ENCODE measurements around the gene DTL. TPM values are rescaled to one million over a fixed set of nuclear protein-coding genes. Genes with fewer than 3 reads are reported as not detected.

DTL gene
- total and polyA plus RNA-seq, 2 of the 13 experiments (the other 11 are each of a cell fraction or from before 2014, with no cell fraction given), result 10.4 to 32.8 TPM

DNA sequence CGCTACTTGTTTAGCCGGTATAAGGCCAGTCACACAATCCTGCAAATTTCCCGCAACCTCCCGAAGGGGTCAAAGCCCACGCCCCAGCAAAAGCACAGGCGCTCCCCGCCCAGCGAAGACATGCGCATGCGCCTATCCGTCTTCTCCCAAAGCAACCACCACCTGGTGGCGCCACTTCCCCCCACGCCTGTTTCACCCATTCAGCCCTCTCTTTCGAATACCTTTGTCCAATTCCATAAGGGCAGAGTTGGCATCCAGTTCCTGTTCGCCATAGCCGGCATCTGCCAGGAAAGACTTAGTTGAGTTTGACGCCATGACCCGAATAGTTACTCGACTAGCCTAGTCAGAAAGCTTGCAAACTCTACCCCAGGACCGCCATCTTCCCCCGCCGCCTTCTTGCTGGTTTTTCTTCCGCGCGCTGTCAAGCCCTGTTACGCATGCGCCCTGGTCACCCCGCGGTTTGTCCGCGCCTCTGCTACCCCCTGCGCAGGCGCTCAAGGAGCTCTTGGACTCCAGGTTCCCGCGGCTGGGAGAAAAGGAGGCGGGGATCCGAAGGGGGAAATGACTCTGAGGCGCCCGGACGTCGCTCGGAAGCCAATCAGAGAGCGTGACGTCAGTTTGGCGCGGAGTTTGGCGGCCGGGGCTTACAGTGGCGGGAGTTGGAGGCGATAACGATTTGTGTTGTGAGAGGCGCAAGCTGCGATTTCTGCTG lies at the start of gene DTL, which contains the start of gene INTS7 (continued):
- TF ChIP-seq, protein P1, sequence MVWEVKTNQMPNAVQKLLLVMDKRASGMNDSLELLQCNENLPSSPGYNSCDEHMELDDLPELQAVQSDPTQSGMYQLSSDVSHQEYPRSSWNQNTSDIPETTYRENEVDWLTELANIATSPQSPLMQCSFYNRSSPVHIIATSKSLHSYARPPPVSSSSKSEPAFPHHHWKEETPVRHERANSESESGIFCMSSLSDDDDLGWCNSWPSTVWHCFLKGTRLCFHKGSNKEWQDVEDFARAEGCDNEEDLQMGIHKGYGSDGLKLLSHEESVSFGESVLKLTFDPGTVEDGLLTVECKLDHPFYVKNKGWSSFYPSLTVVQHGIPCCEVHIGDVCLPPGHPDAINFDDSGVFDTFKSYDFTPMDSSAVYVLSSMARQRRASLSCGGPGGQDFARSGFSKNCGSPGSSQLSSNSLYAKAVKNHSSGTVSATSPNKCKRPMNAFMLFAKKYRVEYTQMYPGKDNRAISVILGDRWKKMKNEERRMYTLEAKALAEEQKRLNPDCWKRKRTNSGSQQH (CRISPR knock-in tag; IDR thresholded peaks at IDR 0.05; ENCODE audit: low read depth), result peak; percentile 76
- 0 out of 2 replicates have a peak, but pooled peaks have one; percentile 51 for TF ChIP-seq ZNF138 (CRISPR knock-in tag; IDR thresholded peaks at IDR 0.05; ENCODE audit: low read depth)
- TF ChIP-seq ZNF598 (CRISPR knock-in tag; IDR thresholded peaks at IDR 0.05; ENCODE audit: borderline replicate concordance), result 0 out of 2 replicates have a peak, but pooled peaks have one; percentile 45
- TF ChIP-seq ZSCAN20 (CRISPR knock-in tag; IDR thresholded peaks at IDR 0.05; ENCODE audit: borderline replicate concordance), result no peak
- no peak for TF ChIP-seq ZNF234 (CRISPR knock-in tag; conservative IDR thresholded peaks at IDR 0.05)
- peak; percentile 4; the same call in 1 of the 2 replicates for TF ChIP-seq ZNF331 (CRISPR knock-in tag; IDR thresholded peaks at IDR 0.05)
- TF ChIP-seq ATF7-NPFF (CRISPR knock-in tag; IDR thresholded peaks at IDR 0.05; ENCODE audit: low read depth), result peak; percentile 78; the same call in 1 of the 2 replicates
- TF ChIP-seq ZC3H13 (CRISPR knock-in tag; IDR thresholded peaks at IDR 0.05), result 0 out of 2 replicates have a peak, but pooled peaks have one; percentile 28
- peak; percentile 60; the same call in 1 of the 2 replicates for TF ChIP-seq ZNF431 (CRISPR knock-in tag; IDR thresholded peaks at IDR 0.05; ENCODE audit: borderline replicate concordance, low read depth)
- TF ChIP-seq SRSF1 (optimal IDR thresholded peaks at IDR 0.05; ENCODE audit: low read depth, low read length), result no peak
- TF ChIP-seq PHF5A (CRISPR knock-in tag; IDR thresholded peaks at IDR 0.05; ENCODE audit: low read depth, unreplicated experiment), result peak; percentile 67
- TF ChIP-seq, protein P2, sequence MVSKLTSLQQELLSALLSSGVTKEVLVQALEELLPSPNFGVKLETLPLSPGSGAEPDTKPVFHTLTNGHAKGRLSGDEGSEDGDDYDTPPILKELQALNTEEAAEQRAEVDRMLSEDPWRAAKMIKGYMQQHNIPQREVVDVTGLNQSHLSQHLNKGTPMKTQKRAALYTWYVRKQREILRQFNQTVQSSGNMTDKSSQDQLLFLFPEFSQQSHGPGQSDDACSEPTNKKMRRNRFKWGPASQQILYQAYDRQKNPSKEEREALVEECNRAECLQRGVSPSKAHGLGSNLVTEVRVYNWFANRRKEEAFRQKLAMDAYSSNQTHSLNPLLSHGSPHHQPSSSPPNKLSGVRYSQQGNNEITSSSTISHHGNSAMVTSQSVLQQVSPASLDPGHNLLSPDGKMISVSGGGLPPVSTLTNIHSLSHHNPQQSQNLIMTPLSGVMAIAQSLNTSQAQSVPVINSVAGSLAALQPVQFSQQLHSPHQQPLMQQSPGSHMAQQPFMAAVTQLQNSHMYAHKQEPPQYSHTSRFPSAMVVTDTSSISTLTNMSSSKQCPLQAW (CRISPR knock-in tag; IDR thresholded peaks at IDR 0.05), result peak; percentile 79
- peak in 1 of 2 experiments; percentile 81; a peak in 1 of 4 replicates for TF ChIP-seq KLF16 (CRISPR knock-in tag; IDR thresholded peaks at IDR 0.05)
- TF ChIP-seq, protein P3, sequence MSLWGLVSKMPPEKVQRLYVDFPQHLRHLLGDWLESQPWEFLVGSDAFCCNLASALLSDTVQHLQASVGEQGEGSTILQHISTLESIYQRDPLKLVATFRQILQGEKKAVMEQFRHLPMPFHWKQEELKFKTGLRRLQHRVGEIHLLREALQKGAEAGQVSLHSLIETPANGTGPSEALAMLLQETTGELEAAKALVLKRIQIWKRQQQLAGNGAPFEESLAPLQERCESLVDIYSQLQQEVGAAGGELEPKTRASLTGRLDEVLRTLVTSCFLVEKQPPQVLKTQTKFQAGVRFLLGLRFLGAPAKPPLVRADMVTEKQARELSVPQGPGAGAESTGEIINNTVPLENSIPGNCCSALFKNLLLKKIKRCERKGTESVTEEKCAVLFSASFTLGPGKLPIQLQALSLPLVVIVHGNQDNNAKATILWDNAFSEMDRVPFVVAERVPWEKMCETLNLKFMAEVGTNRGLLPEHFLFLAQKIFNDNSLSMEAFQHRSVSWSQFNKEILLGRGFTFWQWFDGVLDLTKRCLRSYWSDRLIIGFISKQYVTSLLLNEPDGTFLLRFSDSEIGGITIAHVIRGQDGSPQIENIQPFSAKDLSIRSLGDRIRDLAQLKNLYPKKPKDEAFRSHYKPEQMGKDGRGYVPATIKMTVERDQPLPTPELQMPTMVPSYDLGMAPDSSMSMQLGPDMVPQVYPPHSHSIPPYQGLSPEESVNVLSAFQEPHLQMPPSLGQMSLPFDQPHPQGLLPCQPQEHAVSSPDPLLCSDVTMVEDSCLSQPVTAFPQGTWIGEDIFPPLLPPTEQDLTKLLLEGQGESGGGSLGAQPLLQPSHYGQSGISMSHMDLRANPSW (CRISPR knock-in tag; IDR thresholded peaks at IDR 0.05; ENCODE audit: borderline replicate concordance), result peak; percentile 79
- no peak; the same call in 1 of the 2 replicates for TF ChIP-seq ZNF567 (CRISPR knock-in tag; IDR thresholded peaks at IDR 0.05; ENCODE audit: borderline replicate concordance)
- TF ChIP-seq, protein P4, sequence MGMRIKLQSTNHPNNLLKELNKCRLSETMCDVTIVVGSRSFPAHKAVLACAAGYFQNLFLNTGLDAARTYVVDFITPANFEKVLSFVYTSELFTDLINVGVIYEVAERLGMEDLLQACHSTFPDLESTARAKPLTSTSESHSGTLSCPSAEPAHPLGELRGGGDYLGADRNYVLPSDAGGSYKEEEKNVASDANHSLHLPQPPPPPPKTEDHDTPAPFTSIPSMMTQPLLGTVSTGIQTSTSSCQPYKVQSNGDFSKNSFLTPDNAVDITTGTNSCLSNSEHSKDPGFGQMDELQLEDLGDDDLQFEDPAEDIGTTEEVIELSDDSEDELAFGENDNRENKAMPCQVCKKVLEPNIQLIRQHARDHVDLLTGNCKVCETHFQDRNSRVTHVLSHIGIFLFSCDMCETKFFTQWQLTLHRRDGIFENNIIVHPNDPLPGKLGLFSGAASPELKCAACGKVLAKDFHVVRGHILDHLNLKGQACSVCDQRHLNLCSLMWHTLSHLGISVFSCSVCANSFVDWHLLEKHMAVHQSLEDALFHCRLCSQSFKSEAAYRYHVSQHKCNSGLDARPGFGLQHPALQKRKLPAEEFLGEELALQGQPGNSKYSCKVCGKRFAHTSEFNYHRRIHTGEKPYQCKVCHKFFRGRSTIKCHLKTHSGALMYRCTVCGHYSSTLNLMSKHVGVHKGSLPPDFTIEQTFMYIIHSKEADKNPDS (CRISPR knock-in tag; IDR thresholded peaks at IDR 0.05), result no peak
- 0 out of 2 replicates have a peak, but pooled peaks have one; percentile 73 for TF ChIP-seq ZNF761 (CRISPR knock-in tag; conservative IDR thresholded peaks at IDR 0.05)
- no peak for TF ChIP-seq MTA3 (CRISPR knock-in tag; IDR thresholded peaks at IDR 0.05)

Measured in HepG2 (cell line).